ENCODE data around the gene USP16.
A peak's percentile ranks its signal among the peaks of the same experiment; 100 is the strongest.
"Not testable (repeated sequence)": the region's sequence is repeated elsewhere in the genome, so short reads cannot be mapped to it uniquely, and the experiment has no call there.

The USP16 gene

GRCh38 chr21:29024474-29025327 lies at the start of gene USP16:
USP16 (plus strand) TSS chr21:29024668; CDS start chr21:29027914, 3,246 bp downstream.
- no peak for TF ChIP-seq CTCF (IDR thresholded peaks at IDR 0.05; ENCODE audit: borderline replicate concordance, insufficient read depth, low read depth, low read length)
- H3K4me3 ChIP-seq (ENCODE audit: low read depth, low read length) = peak within 1 kb of the TSS; percentile 67

GRCh38 chr21:28975397-28975796 lies 49.1 kb upstream of the USP16 start:
- no peak for TF ChIP-seq CTCF (IDR thresholded peaks at IDR 0.05; ENCODE audit: borderline replicate concordance, insufficient read depth, low read depth, low read length)
- no peak overlapping the region for H3K4me3 ChIP-seq (ENCODE audit: low read depth, low read length)

GRCh38 chr21:28979092-28979491 lies 45.4 kb upstream of the USP16 start:
- no peak overlapping the region for H3K4me3 ChIP-seq (ENCODE audit: low read depth, low read length)
- TF ChIP-seq CTCF (IDR thresholded peaks at IDR 0.05; ENCODE audit: borderline replicate concordance, insufficient read depth, low read depth, low read length) = no peak

GRCh38 chr21:28982637-28983036 lies 41.8 kb upstream of the USP16 start:
- no peak overlapping the region for H3K4me3 ChIP-seq (ENCODE audit: low read depth, low read length)
- no peak for TF ChIP-seq CTCF (IDR thresholded peaks at IDR 0.05; ENCODE audit: borderline replicate concordance, insufficient read depth, low read depth, low read length)

- H3K4me3 ChIP-seq (ENCODE audit: low read depth, low read length) = no peak overlapping the region
- no peak for TF ChIP-seq CTCF (IDR thresholded peaks at IDR 0.05; ENCODE audit: borderline replicate concordance, insufficient read depth, low read depth, low read length)
These were observed 37.8 kb upstream of the USP16 start for GRCh38 chr21:28986677-28987076.

- H3K4me3 ChIP-seq (ENCODE audit: low read depth, low read length) = not testable (repeated sequence)
These were observed 36.3 kb upstream of the USP16 start for GRCh38 chr21:28988146-28988545.

GRCh38 chr21:28991861-28992525 lies 32.5 kb upstream of the USP16 start:
- TF ChIP-seq CTCF (IDR thresholded peaks at IDR 0.05; ENCODE audit: borderline replicate concordance, insufficient read depth, low read depth, low read length) = no peak
- H3K4me3 ChIP-seq (ENCODE audit: low read depth, low read length) = peak overlapping the region; percentile 84

All from GM12875 (cell line).